T-helper 22 cell (primary cell): Measurements from ENCODE around the gene SIK2.
"Not testable (repeated sequence)": the region's sequence is repeated elsewhere in the genome, so short reads cannot be mapped to it uniquely, and the experiment has no call there.

Experiments used
- DNase-seq: peaks from one replicate; pipeline ENCODE4 v3.0.0-alpha.2; 2020; ENCODE audit warnings: low read depth

SIK2 gene

DNA sequence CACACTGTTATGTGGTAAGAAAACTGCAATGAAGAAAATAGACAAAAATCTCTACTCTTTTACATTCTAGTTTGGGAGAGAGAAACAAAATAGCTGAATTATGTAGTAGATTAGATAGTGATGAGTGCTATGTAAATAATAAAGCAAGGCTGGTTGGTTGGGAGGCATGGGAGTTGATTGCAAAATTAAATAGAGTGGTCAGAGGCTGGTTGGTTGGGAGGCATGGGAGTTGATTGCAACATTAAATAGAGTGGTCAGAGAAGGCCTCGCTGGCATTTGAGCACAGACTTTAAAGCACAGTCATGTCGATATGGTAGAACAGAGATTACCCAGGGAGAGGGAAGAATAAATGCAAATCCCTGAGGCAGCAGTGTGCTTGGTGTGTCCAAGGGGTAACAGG is 22.4 kb downstream of the SIK2 start:
- no peak for DNase-seq

DNA sequence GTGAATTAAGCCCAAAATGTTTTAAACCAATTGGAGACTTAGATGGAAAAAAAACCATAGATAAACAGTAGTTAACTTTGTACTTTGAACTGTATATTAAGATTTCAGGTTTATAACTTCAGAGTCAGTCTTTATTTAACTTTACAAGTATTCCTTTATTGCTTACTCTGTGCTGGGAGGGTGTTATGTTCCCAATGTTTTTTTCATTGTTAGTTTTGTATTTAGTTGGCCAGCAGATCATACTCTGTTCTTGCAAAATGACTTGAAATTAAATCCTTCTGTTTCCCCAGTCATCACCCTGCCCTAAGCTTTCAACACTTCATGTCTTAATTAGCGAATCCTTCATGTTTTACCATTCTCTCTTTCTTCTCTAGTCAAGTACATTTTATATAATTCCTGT is 25.3 kb downstream of the SIK2 start:
- no peak for DNase-seq

DNA sequence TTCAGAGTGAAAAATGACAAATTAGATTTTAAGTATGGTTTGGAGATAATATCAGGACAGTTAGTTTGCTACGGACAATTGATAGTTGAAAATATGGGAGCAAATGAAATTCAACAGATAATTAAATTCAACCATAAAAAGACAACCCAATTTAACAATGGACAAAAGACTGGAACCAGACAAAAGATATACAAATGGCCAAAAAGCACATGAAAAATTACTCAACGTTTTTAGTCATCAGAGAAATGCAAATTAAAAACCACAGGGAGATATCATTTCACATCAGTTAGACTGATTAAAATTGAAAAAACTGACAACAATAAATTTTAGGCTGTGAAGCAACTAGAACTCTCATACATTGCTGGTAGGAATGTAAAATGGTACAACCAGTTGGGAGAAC is 27.2 kb downstream of the SIK2 start:
- DNase-seq = no peak

DNA sequence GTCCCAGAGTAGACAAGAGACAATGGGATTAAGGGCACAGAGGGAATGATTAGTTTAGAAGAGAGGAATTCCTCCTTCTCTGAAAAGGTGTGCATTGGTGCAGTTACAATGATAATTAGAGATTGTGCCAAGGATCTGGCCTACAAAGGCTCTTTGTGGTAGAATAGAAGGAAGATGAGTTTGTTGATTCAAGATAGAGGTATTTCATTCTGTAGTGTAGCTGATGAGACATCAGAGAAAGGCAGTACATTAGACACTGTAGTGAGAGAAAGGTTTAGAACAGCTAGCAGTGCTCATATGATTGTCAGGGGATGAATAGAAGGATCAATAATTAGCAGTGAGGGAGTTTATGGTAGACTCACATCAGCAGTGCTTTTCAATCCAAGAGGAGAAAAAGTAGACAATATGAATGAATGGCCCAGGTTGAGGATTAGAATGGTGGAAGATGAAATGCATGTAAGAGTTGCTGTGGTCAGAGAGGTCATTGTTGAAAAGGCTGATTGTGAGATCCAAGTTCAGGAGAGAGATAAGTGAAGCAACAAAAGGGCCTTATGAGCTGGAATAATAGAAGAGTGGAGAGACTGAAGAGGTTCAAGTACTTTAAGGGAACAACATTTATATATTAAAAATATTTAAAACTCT is 28.9 kb downstream of the SIK2 start:
- no peak for DNase-seq

DNA sequence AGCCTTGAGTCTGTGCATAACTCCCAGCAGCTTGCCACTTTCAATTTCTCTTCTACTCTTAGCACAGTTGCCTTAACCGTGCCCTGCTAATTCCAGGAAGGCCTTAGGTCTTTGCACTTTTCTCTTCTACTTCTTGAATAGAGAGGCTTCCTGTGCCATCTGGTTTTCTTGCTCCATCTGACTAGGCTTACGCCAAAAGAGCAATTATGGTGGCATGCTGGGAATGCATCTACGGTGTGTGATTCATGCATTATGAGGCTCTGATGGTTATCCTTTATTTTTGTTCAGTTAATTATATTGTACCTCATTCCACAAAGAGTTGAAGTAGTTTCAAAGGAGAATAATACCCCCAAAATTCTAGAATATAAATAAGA is 29.4 kb downstream of the SIK2 start:
- no peak for DNase-seq

DNA sequence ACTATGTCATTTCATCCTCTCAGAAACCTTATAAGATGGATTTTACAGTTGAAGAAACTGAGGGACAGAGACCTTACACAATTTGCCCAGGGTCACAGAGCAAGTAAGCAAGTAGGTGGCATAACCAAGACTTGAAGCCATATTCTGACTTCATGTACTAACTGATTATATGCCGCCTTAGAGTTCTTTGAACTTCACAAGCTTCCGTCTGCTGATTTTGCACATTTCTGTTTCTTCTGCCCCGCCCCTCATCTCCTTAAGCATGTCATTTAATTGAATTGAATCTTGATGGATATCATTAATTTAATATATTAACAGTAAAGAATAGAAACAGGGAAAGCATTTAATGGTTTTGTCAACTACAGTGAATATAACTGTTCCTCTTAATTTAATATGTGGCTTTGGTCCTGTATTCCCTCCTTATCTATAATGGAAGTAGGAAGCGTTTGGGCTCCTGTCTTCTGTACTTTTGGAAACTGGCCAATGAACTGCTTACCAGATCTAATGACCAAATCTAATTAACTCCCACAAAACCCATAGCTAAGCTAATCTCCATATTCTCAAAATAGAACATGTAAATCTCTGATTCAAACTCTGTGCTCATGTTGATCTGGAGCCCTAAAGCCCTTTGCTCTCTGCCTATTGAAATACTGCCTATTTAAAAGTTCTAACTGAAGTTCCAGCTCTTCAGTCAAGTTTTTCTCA is 30.4 kb downstream of the SIK2 start:
- no peak for DNase-seq

DNA sequence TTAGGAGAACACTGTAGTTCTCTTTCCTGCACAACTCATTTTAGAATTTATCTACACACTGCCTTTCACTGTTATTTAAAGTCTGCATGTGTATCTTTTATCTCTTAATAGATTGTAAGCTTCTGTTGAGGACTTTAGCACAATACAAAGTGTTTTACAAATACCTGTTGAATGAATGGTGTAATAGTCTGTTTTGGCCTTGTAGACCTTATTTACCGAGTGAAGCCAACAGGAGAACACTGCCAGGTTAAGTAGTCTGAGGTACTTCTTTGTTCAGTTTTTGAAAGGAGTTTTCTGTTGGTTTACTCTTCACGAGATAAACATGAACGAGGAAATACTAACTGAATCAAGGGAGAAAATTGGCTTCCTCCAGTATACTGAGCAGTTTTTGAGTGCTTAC is 31.0 kb downstream of the SIK2 start:
- DNase-seq = no peak

DNA sequence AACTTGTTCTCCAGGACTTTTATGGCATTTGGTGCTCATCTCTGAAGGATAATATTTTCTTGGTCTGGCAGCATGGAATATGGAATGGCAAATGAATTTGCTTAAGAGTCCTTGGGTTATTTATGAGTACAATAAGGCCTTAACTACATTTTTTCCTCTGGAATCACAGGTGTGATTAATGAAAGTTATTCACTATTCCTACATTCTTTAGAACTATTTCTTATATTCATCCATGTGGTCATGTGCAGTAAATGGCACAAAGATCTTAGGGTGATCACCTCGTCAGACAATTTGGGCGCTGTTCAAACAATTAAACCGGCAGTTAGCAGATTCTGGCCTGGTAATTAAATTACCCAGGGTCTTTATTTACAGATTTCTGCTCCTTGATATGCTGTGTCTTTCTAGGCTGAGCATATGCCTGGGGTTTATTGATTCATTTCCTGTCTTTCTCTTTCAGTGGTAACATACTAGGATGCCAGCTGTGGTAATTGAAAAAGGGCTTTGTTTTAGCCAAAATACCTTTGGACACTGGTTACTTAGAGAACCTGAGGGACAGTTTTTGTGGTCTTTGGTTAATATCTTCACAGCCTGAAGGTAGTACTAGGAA is 31.6 kb downstream of the SIK2 start:
- no peak for DNase-seq

DNA sequence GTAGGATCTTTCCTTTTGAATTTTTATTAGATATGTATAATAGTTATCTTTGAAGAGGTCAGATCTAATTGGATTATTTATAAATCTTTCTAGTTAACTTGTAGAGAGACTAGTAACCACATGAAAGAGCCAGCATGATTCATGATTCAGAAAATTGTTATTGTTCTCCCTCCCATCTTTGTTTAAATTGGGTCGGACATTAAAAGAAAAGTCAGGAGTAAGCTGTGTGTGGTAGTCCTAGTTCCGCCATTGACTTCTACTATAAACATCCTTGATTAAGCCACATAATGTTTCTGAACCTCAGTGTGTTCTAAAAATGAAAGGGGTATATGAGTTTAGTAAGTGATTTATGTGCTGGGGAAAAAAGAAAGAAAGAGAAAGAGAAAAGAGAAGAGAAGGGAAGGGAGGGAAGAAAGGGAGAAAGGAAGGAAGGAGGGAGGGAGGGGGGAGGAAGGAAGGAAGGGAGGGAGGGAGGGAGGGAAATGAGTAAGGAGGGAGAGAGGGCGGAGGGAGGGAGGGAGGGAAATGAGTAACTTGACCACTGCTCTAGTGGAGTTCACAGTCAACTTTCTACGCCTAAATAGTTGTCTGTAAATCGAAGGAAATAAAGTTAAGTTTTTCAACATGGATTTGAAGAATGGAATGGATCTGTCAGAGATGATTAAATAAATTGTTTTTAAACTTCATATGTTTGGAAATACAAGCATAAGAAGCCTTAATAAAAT is 32.9 kb downstream of the SIK2 start:
- DNase-seq = no peak

DNA sequence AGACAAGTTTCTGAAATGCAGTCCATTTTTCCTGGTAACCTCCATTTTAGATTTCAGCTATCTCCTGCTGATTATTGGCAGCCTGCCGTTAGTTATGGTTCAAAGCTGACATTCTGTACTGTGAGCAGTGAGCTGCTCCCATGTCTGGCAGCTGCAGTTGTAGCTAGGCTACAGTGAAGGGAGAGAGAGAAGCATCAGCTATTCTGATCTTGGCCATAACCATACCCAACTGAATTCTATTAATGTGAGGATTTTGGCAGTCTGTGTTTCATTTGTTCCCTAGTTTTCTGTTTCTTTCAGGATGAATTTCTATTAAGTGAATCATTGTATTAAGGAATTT is 33.4 kb downstream of the SIK2 start:
- DNase-seq = no peak

DNA sequence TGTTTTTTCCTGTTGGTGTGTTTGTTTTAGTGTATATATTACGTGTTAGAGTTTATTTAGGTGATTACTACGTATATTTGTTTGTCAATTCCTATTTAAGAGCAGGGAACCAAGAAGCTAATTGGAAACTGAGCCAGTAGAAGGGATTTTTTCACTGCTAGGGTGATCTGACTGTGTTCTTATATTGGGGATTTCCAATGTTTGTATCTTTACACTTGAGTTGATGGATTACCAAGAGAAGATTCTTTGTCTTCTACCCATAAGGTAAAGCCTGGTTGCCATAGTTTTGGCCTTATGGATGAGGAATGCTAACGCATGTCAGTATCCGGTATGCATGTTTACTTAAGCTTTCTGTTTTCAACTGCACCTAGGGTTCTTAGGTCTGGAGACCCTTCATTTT is 35.6 kb downstream of the SIK2 start:
- no peak for DNase-seq

DNA sequence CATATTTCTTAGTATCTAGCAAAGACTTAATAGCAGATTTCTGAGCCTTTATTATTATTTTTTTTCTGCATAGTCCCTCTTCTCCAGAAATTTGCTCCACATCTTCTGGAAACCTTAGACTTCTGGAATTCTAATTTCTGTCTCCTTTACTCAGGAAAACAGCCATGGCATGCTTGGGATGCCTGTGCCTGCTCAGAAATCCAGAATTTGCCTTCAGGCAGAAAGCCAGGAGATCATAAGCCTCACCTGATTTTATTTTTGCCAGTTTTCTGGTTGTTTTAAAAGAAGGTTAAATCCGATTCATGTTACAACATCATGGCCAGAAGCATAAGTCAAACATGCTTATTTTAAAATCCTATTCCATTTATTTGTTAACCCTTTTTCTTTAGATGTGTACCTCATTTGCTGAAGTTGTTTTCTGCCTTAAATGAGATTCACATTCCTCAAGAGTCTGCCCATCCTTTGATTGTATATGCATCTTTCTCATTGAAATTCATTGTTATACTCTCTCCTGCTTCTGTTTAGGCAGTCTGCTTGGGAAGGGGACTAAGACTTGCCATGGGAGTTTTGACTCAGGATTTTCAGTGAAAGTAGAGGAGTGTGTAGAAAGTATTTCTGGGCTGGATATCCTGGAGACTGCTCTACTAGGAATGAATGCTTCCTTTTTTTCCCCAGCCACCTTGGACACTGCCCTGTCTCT is 37.1 kb downstream of the SIK2 start:
- no peak for DNase-seq

DNA sequence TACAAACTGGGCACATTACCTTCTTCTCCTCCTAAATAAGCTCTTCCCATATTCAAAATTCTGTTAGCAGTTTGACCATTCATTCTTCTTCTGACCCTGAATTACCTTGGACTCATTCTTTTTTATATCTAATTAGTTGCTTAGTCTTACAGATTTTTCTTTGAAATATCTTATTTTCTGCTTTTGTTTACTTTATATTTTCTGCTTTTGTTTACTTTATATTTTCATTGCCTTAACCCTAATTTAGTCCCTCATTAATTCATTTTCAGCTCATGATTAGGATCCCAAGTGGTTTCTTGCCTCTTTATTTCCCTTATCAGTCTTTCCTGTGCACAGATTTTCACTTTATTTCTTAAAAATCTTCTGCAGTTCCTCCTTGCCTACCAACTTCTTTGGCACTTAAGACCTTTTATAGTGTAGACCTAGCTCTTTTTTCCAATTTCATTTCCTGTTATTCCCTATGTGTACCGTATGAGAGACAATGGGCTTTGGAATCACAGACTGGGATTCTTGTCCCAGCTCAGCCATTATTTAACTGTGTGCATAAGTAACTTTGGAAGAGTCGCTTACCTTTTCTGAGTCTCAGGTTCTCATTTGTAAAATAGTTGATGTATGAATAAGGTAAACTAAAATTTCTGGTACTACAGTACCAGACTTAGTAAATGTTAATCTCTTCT is 39.2 kb downstream of the SIK2 start:
- DNase-seq = no peak

DNA sequence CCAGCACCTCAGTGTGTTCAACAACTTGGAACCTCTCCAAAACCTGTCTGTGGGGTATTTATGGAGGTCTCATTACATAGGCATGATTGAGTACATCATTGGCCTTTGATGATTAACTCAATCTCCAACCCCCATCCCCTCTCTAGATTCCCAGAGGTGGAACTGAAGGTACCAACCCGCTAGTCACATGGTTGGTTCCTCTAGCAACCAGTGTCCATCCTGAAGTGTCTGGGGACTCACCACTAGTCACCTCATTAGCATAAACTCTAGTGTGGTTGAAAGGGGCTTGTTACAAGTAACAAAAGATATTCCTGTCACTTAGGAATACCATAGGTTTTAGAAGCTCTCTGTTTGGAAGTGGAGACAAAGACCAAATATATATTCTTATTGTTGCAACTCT is 40.3 kb downstream of the SIK2 start:
- DNase-seq = no peak

DNA sequence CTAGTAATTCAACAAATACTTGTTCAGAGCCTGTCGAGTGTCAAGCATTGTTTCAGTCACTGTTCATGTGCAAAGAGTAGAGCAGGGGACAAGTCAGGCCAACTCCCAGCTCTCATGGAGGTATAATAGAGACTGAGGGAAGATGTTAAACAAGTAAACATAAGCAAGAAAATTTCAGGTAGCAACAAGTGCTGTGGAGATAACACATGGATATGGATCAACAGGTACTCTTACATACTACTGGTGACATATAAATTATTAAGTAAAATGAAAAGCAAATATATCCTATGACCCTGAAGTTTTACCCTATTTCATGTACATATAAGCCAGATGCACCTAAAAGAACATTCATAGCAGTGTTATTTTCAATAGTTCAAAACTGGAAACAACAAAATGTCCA is 42.7 kb downstream of the SIK2 start:
- DNase-seq = no peak

DNA sequence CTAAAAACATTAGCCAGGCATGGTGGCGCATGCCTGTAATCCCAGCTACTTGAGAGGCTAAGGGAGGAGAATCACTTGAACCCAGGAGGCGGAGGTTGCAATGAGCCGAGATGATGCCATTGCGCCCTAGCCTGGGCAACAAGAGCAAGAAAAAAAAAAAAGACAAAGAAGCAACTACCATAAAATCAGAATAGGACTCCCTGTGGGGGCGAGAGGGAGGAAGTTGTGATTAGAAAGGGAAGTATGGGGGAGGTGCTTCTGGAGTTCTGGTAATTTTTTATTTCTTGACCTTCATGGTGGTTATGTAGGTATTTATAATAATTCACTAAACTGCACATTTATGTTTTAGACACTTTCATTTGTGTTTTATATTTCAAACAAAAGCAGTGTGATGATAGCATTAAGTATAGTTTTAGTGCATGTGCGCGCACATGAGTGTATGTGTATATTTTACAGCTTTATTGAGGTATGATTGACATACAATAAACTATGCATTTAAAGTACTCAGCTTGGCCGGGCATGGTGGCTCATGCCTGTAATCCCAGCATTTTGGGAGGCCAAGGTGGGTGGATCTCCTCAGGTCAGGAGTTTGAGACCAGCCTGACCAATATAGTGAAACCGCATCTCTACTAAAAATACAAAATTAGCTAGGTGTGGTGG is 43.5 kb downstream of the SIK2 start:
- no peak for DNase-seq

DNA sequence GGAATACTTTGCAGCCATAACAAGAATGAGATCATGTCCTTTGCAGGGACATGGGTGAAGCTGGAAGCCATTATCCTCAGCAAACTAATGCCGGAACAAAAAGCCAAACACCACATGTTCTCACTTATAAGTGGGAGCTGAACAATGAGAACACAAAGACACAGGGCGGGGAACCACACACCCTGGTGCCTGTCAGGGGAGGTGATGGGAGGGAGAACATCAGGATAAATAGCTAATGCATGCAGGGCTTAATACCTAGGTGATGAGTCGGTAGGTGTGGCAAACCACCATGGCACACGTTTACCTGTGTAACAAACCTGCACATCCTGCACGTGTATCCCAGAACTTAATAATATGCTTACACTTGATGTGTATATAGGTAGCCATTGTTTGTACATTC is 49.1 kb downstream of the SIK2 start:
- not testable (repeated sequence) for DNase-seq

DNA sequence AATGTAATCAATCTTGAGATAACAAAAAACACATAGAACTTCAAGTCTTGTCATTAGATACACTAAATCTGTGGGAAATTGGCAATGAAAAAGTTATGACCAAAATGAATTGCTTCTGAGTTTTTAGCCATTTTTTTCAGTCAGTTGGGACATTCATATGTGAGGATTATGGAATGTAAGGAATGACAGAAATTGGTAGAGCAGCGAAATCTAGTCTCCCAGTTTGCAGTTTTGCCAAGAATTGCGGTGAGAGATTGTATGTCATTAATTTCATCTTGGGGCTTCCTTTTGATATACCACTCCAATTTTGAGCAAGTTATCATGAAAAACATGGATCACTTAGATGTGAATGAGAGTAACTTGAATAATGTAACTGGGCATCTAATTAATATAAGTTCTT is 49.9 kb downstream of the SIK2 start:
- DNase-seq = no peak

DNA sequence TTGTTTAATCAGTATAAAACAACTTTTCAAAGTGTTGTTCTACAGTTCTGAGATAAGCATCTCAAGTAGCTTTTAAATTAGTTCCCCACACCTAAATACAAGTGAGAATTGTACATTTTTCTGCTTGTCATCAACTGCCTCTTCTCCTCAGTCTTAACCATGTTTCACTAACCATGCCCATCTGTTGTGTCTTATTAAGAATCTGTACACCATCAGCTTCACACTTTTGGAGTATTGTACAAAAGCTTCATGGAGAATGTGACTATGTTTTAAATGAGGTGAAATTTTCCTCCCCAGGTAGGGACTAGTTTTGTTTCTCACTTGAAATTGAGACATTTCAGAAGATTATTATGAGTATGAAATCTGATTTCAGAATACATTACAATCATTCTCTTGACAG is 52.4 kb downstream of the SIK2 start:
- DNase-seq = no peak

DNA sequence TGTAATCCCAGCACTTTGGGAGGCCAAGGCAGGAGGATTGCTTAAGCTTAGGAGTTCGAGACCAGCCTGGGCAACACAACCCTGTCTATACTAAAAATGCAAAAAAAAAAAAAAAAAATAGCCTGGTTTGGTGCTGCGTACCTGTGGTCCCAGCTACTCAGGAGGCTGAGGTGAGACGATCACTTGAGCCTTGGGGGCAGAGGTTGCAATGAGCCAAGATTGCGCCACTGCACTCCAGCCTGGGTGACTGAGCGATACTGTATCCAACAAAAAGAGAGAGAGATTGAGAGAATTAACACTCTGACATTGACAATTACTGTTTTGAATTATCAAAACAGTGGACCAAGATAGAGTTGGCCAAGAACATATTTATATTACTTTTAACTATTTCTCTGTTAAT is 53.7 kb downstream of the SIK2 start:
- DNase-seq = no peak

DNA sequence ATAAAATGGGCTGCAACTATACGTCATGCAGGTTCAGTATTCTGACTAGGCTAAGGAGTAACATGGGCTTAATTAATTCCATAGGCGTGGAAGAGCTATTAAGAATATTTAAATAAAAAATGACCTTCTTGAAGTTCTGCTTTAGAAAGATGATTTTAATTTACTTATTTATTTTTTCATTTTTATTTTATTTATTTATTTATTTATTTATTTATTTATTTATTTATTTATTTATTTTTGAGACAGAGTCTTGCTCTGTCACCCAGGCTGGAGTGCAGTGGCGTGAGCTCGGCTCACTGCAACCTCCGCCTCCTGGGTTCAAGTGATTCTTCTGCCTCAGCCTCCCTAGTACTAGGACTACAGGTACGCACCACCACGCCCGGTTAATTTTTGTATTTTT is 55.7 kb downstream of the SIK2 start:
- not testable (repeated sequence) for DNase-seq

DNA sequence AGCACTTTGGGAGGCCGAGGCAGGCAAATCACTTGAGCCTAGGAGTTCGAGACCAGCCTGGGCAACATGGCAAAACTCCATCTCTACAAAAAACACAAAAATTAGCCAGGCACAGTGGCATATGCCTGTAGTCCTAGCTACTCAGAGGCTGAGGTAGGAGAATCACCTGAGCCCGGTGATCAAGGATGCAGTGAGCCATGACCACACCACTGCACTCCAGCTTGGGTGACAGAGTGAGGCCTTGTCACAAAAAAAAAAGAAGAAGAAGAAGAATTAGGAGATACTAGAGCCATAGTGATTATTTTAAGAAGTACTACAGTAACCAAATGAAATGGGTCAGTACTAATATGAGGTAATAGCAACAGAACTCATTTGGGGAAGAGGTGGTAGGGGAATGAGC is 56.2 kb downstream of the SIK2 start:
- not testable (repeated sequence) for DNase-seq
